Endothelial cell of umbilical vein (primary cell): ENCODE results near the gene PRKAR2B. TPM values are rescaled to one million over a fixed set of nuclear protein-coding genes. Genes with fewer than 3 reads are reported as not detected.

Source experiments
- BruUV-seq: library from RNA; stranded (reverse); fragments of 400-500 nt; replicated peaks from 2 replicates; lab custom pipeline; 2021; lab: Mats Ljungman, UMichigan
- CTCF ChIA-PET: fragments of 300-600, 350-600 bp; sonication (Branson Sonifier 250); formaldehyde crosslinking; loops from one replicate; lab custom pipeline; 2021; ENCODE audit warnings: antibody characterized with exemption, inconsistent platforms; lab: Charles Lee
- POLR2A ChIA-PET: fragments of 300-600, 350-600 bp; sonication (Branson Sonifier 250); formaldehyde crosslinking; loops from one replicate; lab custom pipeline; 2021; ENCODE audit warnings: antibody characterized with exemption, inconsistent platforms; lab: Charles Lee
- DNase-seq: peaks from one replicate; pipeline ENCODE4 v3.0.0-alpha.2; 2011; ENCODE audit warnings: low read depth, low spot score
- FAIRE-seq: peaks from 2 replicates; lab custom pipeline; 2011; peaks lifted over from hg19 to GRCh38; lab: Jason Lieb, UNC
- H2AFZ ChIP-seq: 2 replicates; pipeline ENCODE4 v1.6.0; 2012; ENCODE audit warnings: low read depth, low read length, control low read depth, inconsistent platforms
- H3K27ac ChIP-seq: 2 replicates; pipeline ENCODE4 v1.5.1; 2011; ENCODE audit warnings: low read depth, mild to moderate bottlenecking, control low read depth, low read length, moderate library complexity; ENCODE audit not compliant: insufficient read depth
- H3K27me3 ChIP-seq, 2 experiments: 2 replicates each; pipeline versions ENCODE4 v1.6.0 to v1.6.1; 2011; ENCODE audit warnings: low read length in 2 of 2, mixed read lengths in 1 of 2; ENCODE audit not compliant: control insufficient read depth in 2 of 2, insufficient read depth in 2 of 2
- H3K36me3 ChIP-seq, 2 experiments: 2 replicates in 1 of 2; 3 replicates in 1 of 2; pipeline ENCODE4 v1.5.1; 2011; ENCODE audit warnings: low read length in 2 of 2, mild to moderate bottlenecking in 1 of 2, moderate library complexity in 1 of 2; ENCODE audit not compliant: control insufficient read depth in 2 of 2, insufficient read depth in 2 of 2; ENCODE audit errors: extremely low read depth in 1 of 2
- H3K4me1 ChIP-seq: 3 replicates; pipeline ENCODE4 v1.5.1; 2011; ENCODE audit warnings: mild to moderate bottlenecking, low read length; ENCODE audit not compliant: control insufficient read depth, insufficient read depth; ENCODE audit errors: extremely low read depth
- H3K4me2 ChIP-seq: 2 replicates; pipeline ENCODE4 v1.6.1; 2011; ENCODE audit warnings: low read length, control low read depth, mixed read lengths; ENCODE audit not compliant: insufficient read depth
- H3K4me3 ChIP-seq, 3 experiments: fragments of 200-600 bp in 1 of 3; sonication (generic), shearing (Covaris generic) in 1 of 3; replicated peaks in 1 of 3; 2 replicates each; pipeline ENCODE4 v1.5.1; 2011 to 2016; ENCODE audit warnings: control low read depth in 3 of 3, low read length in 3 of 3, mild to moderate bottlenecking in 2 of 3, inconsistent platforms in 1 of 3, low read depth in 1 of 3, moderate library complexity in 1 of 3; ENCODE audit not compliant: insufficient read depth in 1 of 3
- H3K79me2 ChIP-seq: 2 replicates; pipeline ENCODE4 v1.6.0; 2012; ENCODE audit warnings: low read length, inconsistent platforms; ENCODE audit not compliant: control insufficient read depth, insufficient read depth
- H3K9ac ChIP-seq: replicated peaks from 2 replicates; pipeline ENCODE3; 2011; ENCODE audit warnings: low read length, control low read depth; ENCODE audit not compliant: insufficient read depth; ENCODE audit errors: extremely low read depth
- H3K9me1 ChIP-seq: replicated peaks from 3 replicates; pipeline ENCODE4 v1.6.0; 2011; ENCODE audit warnings: mild to moderate bottlenecking, low read length; ENCODE audit not compliant: control insufficient read depth, insufficient read depth; ENCODE audit errors: extremely low read depth
- H3K9me3 ChIP-seq: replicated peaks from 2 replicates; pipeline ENCODE4 v1.5.1; 2012; ENCODE audit warnings: low read length, inconsistent platforms; ENCODE audit not compliant: control insufficient read depth, insufficient read depth
- H4K20me1 ChIP-seq: replicated peaks from 2 replicates; pipeline ENCODE3; 2011; ENCODE audit warnings: mild to moderate bottlenecking, low read length; ENCODE audit not compliant: control insufficient read depth, insufficient read depth; ENCODE audit errors: extremely low read depth
- EZH2 ChIP-seq: IDR thresholded peaks from 2 replicates; pipeline ENCODE4 v1.6.1; 2012; ENCODE audit warnings: borderline replicate concordance, low read depth, mild to moderate bottlenecking, moderate library complexity, low read length, inconsistent platforms; ENCODE audit not compliant: severe bottlenecking
- FOS ChIP-seq: IDR thresholded peaks from 2 replicates; pipeline ENCODE4 v1.6.1; 2011; ENCODE audit warnings: mild to moderate bottlenecking, low read length, moderate library complexity, borderline replicate concordance; ENCODE audit not compliant: insufficient read depth
- GATA2 ChIP-seq: IDR thresholded peaks from 2 replicates; pipeline ENCODE4 v1.7.0; 2011; ENCODE audit warnings: low read depth, mild to moderate bottlenecking, moderate library complexity, mixed read lengths, low read length; ENCODE audit not compliant: insufficient read length, insufficient read depth
- JUN ChIP-seq: IDR thresholded peaks from 2 replicates; pipeline ENCODE4 v1.6.1; 2011; ENCODE audit warnings: borderline replicate concordance, low read depth; ENCODE audit not compliant: insufficient read length, insufficient read depth
- MYC ChIP-seq: IDR thresholded peaks from one replicate; pipeline ENCODE4 v1.6.1; 2011; ENCODE audit warnings: mild to moderate bottlenecking, low read depth, low read length
- POLR2A ChIP-seq: IDR thresholded peaks from 2 replicates; pipeline ENCODE4 v1.6.1; 2012; ENCODE audit warnings: low read depth, mild to moderate bottlenecking, control low read depth, low read length
- POLR2AphosphoS5 ChIP-seq: IDR thresholded peaks from 2 replicates; pipeline ENCODE4 v1.6.1; 2012; ENCODE audit warnings: low read depth, mild to moderate bottlenecking, control low read depth, low read length, moderate library complexity; ENCODE audit not compliant: insufficient read depth
- dilution Hi-C: fragments of 300-500 bp; cut with MboI; formaldehyde crosslinking; loops from one replicate; pipeline ENCODE4 v1.15.0; 2019; ENCODE audit warnings: low sequenced_read_pairs; ENCODE audit not compliant: extremely low pct_ligation_motif_present
- intact Hi-C: fragments of 100-400 bp; cut with micrococcal nuclease; formaldehyde crosslinking; loops from one replicate; pipeline ENCODE4 v1.10.0; 2022
- polyA plus RNA-seq, 4 experiments: library from polyadenylated mRNA; depleted of rRNA in 3 of 4; stranded (reverse) in 3 of 4; unstranded in 1 of 4; fragments of >200 nt; gene quantifications; 2 replicates each; pipeline versions ENCODE4 v1.2.1 to v1.2.3, GENCODE V29; 2011 to 2012; ENCODE audit warnings: missing spikeins in 1 of 4
- total RNA-seq: library from RNA; stranded (reverse); gene quantifications from 2 replicates; pipeline ENCODE4 v1.2.3, GENCODE V29; 2021
- TF ChIP-seq, protein P1 (sequence below), 2 donors: IDR thresholded peaks; 1 replicate in 1 of 2; 2 replicates in 1 of 2; pipeline ENCODE4 v1.5.1; 2011; ENCODE audit warnings: low read length in 2 of 2, mild to moderate bottlenecking in 2 of 2, moderate library complexity in 2 of 2, control low read depth in 1 of 2, inconsistent platforms in 1 of 2, low read depth in 1 of 2; ENCODE audit not compliant: insufficient read depth in 1 of 2; ENCODE audit errors: extremely low read depth in 1 of 2
- TF ChIP-seq, protein P2 (sequence below): IDR thresholded peaks from 2 replicates; pipeline ENCODE4 v1.6.1; 2011; ENCODE audit not compliant: insufficient read depth, insufficient read length

PRKAR2B gene
- total and polyA plus RNA-seq, 2 donors (not counting 3 experiments of a cell fraction or from before 2014, with no cell fraction given): 10.7 to 39.8 TPM

DNA sequence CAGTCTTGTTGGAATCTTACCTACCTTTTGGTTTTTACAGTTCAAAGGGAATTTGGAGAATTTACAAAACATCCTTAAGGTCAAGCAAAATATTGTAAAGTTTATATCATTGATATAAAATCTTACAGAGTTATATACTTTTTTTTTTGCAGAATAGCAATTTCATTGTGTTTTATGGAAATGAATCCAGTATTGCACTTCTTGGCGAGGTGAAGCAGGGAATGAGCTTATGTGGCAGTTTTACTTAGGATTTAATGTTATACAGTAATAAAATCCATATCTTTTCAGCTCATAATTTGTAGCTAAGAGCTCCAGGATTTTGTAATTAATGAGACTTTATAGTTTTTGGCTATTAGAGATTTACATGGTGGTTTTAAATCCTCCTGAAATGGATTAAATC is 5.0 kb downstream of the PRKAR2B start:
- no peaks in the 10 kb centered on the region for H3K9me3 ChIP-seq
- no peak overlapping the region for H3K27ac ChIP-seq
- no peak overlapping the region for H3K9ac ChIP-seq
- no peak overlapping the region for H2AFZ ChIP-seq
- dilution Hi-C loops (no loop called here), intact Hi-C loops (loop anchor here (10.0 kb wide), 1 partner anchor 455 kb away; no protein-coding TSS in a partner anchor)
- H4K20me1 ChIP-seq: no peaks in the 10 kb centered on the region
- no TSS peak for BruUV-seq
- peaks cover 53% of the 10 kb centered on the region for H3K4me1 ChIP-seq
- no peaks in the 10 kb centered on the region for H3K27me3 ChIP-seq
- peaks cover 88% of the 10 kb centered on the region for H3K79me2 ChIP-seq
- FAIRE-seq (no peak), DNase-seq (no peak)
- H3K4me3 ChIP-seq: no peak overlapping the region
- CTCF ChIA-PET: interaction anchor here (0.6 to 3.6 kb wide), 8 partner anchors 8 to 1469 kb away, joined by 3 to 16 read pairs (median 4); no protein-coding TSS in a partner anchor
- H3K36me3 ChIP-seq: no peaks in the 10 kb centered on the region
- H3K9me1 ChIP-seq: no peaks in the 10 kb centered on the region
- H3K4me2 ChIP-seq: no peak overlapping the region
- no peak for TF ChIP-seq MYC
- TF ChIP-seq EZH2: no peak
- no peak for TF ChIP-seq JUN
- TF ChIP-seq, protein P1, sequence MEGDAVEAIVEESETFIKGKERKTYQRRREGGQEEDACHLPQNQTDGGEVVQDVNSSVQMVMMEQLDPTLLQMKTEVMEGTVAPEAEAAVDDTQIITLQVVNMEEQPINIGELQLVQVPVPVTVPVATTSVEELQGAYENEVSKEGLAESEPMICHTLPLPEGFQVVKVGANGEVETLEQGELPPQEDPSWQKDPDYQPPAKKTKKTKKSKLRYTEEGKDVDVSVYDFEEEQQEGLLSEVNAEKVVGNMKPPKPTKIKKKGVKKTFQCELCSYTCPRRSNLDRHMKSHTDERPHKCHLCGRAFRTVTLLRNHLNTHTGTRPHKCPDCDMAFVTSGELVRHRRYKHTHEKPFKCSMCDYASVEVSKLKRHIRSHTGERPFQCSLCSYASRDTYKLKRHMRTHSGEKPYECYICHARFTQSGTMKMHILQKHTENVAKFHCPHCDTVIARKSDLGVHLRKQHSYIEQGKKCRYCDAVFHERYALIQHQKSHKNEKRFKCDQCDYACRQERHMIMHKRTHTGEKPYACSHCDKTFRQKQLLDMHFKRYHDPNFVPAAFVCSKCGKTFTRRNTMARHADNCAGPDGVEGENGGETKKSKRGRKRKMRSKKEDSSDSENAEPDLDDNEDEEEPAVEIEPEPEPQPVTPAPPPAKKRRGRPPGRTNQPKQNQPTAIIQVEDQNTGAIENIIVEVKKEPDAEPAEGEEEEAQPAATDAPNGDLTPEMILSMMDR (IDR thresholded peaks at IDR 0.05; ENCODE audit: extremely low read depth in 1 of 2, insufficient read depth in 1 of 2, low read depth in 1 of 2, low read length in 2 of 2): no peak
- TF ChIP-seq POLR2AphosphoS5: no peak
- no peak for TF ChIP-seq POLR2A
- no peak for TF ChIP-seq GATA2
- no peak for TF ChIP-seq FOS
- TF ChIP-seq, protein P2, sequence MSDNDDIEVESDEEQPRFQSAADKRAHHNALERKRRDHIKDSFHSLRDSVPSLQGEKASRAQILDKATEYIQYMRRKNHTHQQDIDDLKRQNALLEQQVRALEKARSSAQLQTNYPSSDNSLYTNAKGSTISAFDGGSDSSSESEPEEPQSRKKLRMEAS: no peak
- POLR2A ChIA-PET: interaction anchor here (0.6 kb wide), 1 partner anchor 420 kb away, joined by 4 read pairs; no protein-coding TSS in a partner anchor
